Epithelial cell of proximal tubule (primary cell): Measurements from ENCODE around the gene APPL2. TPM values are rescaled to one million over a fixed set of nuclear protein-coding genes. Genes with fewer than 3 reads are reported as not detected.

Experiments
- DNase-seq: peaks from one replicate; pipeline ENCODE4 v3.0.0-alpha.2; 2011; ENCODE audit warnings: low read depth
- H3K4me3 ChIP-seq: 2 replicates; pipeline ENCODE4 v1.5.1; 2011; ENCODE audit warnings: low read depth, mild to moderate bottlenecking, low read length
- total RNA-seq: library from RNA; depleted of rRNA; stranded (reverse); fragments of >200 nt; gene quantifications from 2 replicates; pipeline ENCODE4 v1.2.3, GENCODE V29; 2015
- TF ChIP-seq, protein P1 (sequence below): conservative IDR thresholded peaks from 2 replicates; pipeline ENCODE4 v1.5.1; 2012; ENCODE audit warnings: low read depth, mild to moderate bottlenecking, low read length

APPL2 gene
- total RNA-seq, 1 donor from 2014 or later: 57.4 TPM

DNA sequence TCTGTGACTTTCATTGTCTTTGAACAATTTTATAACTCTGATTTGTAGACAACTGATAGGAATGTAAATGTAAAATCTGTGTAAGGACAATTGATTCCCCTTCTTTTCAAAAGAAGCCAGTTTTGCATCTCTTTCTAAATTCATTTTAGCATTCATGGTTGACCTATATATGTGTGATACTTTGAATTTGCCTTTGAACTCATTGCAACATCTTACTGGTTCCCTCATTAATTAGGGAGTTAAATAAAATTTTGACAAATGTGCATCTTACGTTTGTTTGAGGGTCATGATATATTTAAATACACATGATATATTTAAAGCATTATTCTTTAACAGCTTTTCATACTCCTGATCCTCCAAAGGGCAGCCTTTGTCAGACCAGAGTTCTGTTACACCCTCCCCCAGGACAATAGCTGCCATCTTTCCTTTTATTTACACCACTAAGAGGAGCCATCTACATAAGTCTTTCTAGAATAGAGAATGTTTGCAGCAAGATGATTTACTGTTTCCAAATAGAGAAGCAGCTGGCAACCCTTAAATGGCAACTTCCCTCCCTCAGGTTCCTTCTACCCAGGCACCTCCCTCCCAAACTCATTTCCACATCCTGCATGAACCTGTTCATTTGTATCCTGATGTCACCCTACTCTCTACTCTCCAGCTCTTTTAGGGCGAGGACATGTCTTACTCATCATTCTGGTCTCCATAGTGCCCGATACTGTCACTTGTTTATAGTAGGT, 40.2 kb upstream of the APPL2 start:
- TF ChIP-seq, protein P1, sequence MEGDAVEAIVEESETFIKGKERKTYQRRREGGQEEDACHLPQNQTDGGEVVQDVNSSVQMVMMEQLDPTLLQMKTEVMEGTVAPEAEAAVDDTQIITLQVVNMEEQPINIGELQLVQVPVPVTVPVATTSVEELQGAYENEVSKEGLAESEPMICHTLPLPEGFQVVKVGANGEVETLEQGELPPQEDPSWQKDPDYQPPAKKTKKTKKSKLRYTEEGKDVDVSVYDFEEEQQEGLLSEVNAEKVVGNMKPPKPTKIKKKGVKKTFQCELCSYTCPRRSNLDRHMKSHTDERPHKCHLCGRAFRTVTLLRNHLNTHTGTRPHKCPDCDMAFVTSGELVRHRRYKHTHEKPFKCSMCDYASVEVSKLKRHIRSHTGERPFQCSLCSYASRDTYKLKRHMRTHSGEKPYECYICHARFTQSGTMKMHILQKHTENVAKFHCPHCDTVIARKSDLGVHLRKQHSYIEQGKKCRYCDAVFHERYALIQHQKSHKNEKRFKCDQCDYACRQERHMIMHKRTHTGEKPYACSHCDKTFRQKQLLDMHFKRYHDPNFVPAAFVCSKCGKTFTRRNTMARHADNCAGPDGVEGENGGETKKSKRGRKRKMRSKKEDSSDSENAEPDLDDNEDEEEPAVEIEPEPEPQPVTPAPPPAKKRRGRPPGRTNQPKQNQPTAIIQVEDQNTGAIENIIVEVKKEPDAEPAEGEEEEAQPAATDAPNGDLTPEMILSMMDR: no peak
- no peak for DNase-seq
- no peak overlapping the region for H3K4me3 ChIP-seq

DNA sequence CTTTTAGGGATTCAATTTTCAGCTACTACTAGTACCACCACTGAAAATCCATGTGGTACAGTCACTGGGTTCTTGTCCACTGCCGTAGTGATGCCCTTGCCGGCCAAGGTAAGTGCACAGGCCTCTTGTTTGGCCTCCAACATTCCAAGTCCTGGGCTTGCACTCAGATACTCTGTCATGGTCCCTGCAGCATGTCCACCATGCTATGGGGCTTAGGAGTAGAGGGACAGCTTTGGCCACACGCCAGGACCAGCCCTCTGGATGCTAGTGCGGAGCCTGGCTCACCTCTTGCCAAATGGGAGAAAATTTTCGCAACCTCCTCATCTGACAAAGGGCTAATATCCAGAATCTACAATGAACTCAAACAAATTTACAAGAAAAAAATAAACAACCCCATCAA, 38.6 kb upstream of the APPL2 start:
- no peak overlapping the region for H3K4me3 ChIP-seq
- TF ChIP-seq, protein P1: no peak
- DNase-seq: no peak

DNA sequence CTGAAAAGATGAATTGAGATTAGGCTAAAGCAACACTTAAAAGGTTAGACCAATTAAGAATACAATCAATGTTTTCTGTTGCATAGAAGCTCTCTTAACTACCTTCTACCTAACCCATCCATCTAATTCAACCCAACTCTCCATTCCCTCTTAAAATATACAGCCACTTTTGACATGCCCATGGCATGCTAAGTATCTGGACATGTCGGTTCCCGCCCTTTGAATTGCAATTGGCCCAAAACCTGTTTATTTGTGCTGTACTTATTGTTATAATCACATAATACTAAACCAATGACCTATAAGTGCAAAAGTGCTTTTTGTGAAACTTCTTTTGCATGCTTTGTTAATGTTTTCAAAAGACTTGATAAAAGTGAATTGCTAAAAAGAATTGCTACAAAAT, 37.6 kb upstream of the APPL2 start:
- H3K4me3 ChIP-seq: no peak overlapping the region
- DNase-seq: no peak
- TF ChIP-seq, protein P1: no peak

DNA sequence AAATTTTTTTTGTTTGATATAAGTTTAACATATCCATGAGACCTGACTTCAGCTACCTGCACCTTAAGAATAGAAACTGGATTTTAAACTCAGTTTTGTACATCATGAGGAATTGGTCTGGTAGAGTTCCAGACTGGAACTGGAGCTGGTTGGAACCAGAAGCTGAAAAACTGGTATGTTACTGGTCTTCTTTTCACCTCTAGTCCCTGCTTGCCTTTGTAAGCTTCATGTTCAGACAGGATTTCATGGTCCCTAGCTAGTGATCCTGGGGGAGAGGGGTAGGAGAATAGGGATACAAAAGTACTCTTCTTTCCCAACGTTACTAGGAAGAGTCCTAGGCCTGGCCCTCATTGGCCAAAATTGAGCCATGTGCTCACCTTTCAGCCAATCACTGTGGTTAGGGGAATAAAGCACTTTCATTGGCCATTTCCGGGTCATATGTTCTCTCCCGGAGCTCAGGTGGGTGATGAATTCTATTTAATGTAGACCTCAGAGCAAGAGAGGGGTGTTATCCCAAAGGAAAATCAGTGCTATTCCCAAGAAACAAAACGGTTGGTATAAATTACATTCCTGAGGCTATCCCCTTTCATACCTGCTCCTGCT, 36.9 kb upstream of the APPL2 start:
- DNase-seq: no peak
- no peak overlapping the region for H3K4me3 ChIP-seq
- TF ChIP-seq, protein P1: no peak

DNA sequence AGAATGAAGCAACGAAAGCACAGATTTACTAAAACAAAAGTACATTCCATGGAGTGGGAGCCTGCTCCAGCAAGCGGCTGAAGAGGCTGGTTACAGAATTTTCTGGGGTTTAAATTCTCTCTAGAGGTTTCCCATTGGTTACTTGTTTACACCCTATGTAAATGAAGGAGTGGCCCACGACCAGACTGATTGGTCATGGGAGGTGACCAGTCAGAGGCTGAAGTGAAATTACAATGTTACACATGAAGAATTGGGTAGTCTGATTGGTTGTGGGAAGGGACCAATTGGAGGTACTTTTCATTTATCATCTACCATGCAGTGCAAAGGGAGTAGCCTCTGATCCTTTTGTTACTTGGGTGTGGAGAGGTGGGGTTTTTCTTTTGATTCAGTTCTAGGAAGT, 36.2 kb upstream of the APPL2 start:
- H3K4me3 ChIP-seq: no peak overlapping the region
- TF ChIP-seq, protein P1: no peak

DNA sequence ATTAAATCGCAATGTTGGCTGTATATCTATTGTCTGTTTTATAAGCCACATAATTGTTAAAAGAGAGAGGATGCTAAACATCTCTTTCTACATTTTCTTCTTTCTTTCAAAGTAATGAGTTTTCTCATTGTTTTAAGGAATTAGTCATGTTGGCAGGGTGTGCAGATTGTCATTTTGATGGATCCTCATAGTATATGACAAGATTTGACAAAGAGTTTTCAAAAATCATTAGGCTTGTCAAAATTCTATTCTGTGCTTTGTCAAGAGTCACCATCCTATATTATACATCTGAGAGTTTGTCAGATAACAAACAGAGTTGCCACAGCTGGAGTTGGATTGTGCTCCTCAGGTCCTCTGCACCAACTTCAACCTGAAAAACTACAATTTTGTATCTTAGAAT, 35.4 kb upstream of the APPL2 start:
- DNase-seq: no peak
- TF ChIP-seq, protein P1: no peak
- H3K4me3 ChIP-seq: no peak overlapping the region

More for the DNA sequence above, 36.2 kb upstream of the APPL2 start:
- DNase-seq: no peak
